Head of caudate nucleus (tissue), 42 donors: ENCODE data around the gene CYP1A2.

ENCODE experiments used
- DNase-seq, 42 donors: peaks; one replicate each; pipeline versions ENCODE4 v3.0.0 to v3.0.0-alpha.2; 2020 to 2021; ENCODE audit warnings: mixed read lengths in 7 of 42
- intact Hi-C: fragments of 100-400 bp; cut with DNase I; formaldehyde crosslinking; loops from one replicate; pipeline ENCODE4 v1.15.0; 2022

CYP1A2 gene

GRCh38 chr15:74794970-74795349, 46.3 kb downstream of the CYP1A2 start:
- DNase-seq, result peak in 1 of 42 donors; percentile 53
- intact Hi-C loops, result no loop called here

- DNase-seq, result peak in 2 of 42 donors; percentile 43 to 45
- intact Hi-C loops, result no loop called here
Observed at GRCh38 chr15:74795966-74796625, 47.5 kb downstream of the CYP1A2 start.

GRCh38 chr15:74798388-74799254, 50.0 kb downstream of the CYP1A2 start:
- no peak for DNase-seq
- intact Hi-C loops, result no loop called here

GRCh38 chr15:74799255-74799855, 50.7 kb downstream of the CYP1A2 start:
- intact Hi-C loops, result no loop called here

GRCh38 chr15:74799856-74800558, 51.4 kb downstream of the CYP1A2 start:
- peak; percentile 47 to 90 (median 76) for DNase-seq
- intact Hi-C loops, result no loop called here

More at GRCh38 chr15:74799255-74799855, 50.7 kb downstream of the CYP1A2 start:
- DNase-seq, result no peak

- intact Hi-C loops, result no loop called here
Observed at GRCh38 chr15:74800559-74801094, 52.0 kb downstream of the CYP1A2 start.

GRCh38 chr15:74801311-74801997, 52.8 kb downstream of the CYP1A2 start:
- DNase-seq, result no peak
- intact Hi-C loops, result no loop called here

More at GRCh38 chr15:74800559-74801094, 52.0 kb downstream of the CYP1A2 start:
- DNase-seq, result no peak

- intact Hi-C loops, result no loop called here
- no peak for DNase-seq
Observed at GRCh38 chr15:74802290-74802689, 53.6 kb downstream of the CYP1A2 start.

GRCh38 chr15:74802862-74803447, 54.3 kb downstream of the CYP1A2 start:
- intact Hi-C loops, result no loop called here
- DNase-seq, result no peak

GRCh38 chr15:74804935-74805334, 56.3 kb downstream of the CYP1A2 start:
- intact Hi-C loops, result no loop called here
- DNase-seq, result no peak
